HG03342 (cell line): ENCODE data around the gene PADI3.

ENCODE experiments used
- ATAC-seq: cut with Tn5 transposase; IDR thresholded peaks from one replicate; pipeline ENCODE4 v1.9.1; 2021; ENCODE audit warnings: mild to moderate bottlenecking, moderate library complexity; ENCODE audit not compliant: unreplicated experiment

Gene PADI3

DNA sequence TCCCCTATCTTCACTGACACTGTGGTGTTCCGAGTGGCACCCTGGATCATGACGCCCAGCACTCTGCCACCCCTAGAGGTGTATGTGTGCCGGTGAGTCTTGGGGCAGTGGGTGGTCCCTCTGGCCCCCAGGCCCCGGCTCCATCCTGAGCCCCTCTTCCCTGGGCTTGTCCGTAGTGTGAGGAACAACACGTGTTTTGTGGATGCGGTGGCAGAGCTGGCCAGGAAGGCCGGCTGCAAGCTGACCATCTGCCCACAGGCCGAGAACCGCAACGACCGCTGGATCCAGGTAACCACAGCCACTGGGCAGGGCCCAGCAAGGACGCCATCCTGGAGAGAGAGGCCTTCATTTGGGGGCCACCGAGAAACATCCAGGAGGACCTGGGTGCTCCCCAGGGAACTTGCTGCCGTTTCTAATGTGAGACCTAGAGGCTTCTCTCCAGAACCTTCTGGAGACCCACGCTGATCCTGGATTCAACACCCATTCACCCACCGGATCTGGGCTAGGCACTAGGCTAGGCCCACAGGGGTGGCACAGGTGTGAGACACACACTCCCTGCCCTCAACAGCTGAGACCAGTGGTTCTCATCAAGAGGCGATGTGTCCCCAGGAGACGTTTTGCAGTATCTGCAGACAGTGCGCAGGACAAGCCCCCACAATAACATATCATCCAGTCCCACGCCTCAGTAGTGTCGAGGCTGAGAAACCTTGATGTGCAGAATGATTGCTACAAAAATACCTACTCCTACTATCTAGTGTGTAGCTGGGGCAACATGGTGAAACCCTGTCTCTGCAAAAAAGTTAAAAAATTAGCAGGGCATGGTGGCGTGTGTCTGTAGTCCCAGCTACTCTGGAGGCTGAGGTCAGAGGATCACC lies 22.2 kb downstream of the PADI3 start:
- ATAC-seq: no peak

DNA sequence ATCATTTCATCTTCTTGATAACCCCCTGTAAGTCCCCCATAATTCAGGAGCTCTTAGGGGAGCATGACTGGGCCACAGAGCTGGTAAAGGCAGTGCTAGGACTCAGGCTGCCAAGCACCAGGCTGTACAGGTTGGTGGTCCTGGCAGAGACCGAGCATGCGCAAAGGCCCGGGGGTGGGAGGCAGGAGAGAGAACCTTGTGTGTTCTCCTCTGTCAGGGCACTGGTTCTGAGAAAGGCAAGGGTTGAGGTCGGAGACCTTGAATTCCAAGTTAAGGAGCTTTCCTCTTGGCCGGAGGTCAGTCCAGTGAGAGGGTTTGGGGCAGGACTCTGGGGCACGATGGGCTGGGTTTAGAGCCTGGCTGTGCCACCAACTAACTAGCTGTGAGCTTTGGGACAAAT lies 23.2 kb downstream of the PADI3 start:
- ATAC-seq: no peak

DNA sequence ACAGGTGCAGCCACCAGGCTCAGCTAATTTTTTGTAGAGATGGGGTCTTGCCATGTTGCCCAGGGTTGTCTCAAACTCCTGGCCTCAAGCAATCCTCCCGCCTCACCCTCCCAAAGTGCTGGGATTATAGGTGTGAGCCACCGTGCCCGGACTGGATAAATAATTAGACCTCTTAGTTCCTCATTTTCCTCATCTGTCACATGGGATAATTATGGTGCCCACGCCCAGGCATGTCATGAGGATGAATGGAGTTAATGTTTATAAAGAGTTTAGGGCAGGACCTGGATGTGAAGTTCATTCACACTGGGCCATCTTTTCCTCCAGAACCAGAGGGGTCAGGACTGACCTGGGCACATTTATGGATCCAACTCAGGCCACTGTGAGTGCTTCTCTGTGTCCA lies 23.7 kb downstream of the PADI3 start:
- no peak for ATAC-seq

DNA sequence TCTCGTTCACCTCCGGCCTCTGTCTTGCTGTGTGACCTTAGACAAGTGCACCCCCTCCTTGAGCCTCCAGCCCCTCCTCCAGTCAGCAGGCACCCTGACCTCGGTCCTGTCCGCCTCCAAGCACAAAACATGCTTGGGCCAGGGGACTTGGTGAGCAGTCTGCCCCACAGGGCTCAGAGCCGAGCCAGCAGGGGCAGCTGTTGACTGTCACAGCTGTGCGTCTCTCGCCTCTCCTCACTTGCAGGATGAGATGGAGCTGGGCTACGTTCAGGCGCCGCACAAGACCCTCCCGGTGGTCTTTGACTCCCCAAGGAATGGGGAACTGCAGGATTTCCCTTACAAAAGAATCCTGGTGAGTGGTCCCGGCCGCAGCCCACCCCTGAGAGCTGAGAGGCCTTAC lies 24.2 kb downstream of the PADI3 start:
- no peak for ATAC-seq

DNA sequence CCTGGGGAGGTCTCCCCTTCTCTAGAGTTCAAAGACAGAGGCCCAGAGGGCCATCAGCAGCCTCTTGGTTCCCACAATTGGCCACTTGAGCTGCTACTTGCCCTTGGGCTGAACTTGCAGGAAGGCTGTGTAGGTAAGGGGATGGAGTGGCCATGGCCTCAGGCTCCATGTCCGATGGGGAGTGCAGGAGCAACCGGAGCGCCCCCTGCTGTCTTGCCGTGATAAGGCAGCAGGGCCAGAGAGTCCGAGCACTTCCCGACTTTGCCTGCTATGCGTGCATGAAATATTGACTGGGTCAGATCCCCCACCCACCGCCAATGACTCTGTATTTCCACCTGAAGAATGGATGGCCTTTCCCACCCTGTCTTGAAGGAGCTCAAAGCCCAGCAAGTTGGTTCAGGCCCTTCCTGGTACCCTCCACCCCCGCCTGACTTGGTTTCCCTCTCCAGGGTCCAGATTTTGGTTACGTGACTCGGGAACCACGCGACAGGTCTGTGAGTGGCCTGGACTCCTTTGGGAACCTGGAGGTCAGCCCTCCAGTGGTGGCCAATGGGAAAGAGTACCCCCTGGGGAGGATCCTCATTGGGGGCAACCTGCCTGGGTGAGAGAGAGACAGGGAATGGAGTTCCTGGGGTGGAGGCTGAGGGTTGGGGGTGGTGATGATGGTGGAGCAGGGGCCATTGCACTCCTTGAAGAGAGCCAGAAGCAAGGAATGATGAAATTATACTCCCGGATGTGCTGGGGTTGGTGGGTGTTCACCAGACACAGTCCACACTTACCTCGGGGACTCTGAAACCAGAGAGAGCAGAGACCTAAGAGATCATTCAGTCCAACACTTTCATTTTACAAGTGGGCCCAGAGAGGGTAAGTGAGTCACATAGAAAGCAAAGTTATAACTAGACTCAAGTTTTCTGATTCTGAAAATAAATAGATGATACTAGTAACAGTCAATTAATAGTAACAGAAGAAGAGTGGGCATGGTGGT lies 25.6 kb downstream of the PADI3 start:
- no peak for ATAC-seq

DNA sequence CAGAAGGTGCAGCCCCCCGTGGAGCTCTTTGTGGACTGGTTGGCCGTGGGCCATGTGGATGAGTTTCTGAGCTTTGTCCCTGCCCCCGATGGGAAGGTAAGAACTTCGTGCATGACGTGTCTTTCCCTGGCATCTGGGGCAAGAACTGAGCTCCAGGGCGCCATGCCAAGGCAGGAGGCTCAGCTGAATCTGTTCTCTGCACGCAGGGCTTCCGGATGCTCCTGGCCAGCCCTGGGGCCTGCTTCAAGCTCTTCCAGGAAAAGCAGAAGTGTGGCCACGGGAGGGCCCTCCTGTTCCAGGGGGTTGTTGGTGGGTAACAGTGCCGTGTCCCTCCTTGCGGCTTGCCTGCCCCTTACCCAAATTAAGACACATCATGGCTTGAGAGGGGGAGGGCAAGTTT lies 27.7 kb downstream of the PADI3 start:
- ATAC-seq: no peak

DNA sequence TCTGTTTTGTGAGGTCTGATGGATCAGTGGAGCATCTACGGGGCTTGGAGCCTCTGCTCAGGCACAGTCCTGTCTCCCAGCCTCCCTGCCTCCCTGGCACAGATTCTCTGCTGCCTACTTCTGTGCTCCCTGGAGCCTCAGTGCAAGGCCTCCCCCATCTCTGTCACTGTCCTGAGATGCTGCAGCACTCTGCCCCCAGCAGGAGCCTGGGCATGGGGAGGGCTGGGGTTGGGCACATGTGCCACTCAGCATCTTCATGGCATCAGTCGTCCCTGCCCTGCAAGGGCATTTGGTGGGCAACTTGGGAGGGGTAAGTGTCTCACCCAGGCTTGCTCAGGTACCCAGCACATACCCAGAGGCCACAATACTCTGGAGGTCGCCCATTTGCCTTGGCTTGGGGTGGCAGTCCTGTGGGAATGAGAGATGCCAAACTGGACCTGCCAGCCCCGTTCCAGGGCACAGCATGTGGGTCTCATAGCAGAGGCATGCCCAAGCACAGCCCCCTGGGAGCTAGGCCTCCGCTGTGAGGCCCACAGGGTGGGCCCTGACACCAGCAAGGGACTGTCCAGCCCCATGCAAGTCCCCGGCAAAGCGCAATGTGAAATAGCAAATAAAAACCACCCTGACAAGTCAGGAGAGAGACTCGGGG lies 28.7 kb downstream of the PADI3 start:
- ATAC-seq: no peak

DNA sequence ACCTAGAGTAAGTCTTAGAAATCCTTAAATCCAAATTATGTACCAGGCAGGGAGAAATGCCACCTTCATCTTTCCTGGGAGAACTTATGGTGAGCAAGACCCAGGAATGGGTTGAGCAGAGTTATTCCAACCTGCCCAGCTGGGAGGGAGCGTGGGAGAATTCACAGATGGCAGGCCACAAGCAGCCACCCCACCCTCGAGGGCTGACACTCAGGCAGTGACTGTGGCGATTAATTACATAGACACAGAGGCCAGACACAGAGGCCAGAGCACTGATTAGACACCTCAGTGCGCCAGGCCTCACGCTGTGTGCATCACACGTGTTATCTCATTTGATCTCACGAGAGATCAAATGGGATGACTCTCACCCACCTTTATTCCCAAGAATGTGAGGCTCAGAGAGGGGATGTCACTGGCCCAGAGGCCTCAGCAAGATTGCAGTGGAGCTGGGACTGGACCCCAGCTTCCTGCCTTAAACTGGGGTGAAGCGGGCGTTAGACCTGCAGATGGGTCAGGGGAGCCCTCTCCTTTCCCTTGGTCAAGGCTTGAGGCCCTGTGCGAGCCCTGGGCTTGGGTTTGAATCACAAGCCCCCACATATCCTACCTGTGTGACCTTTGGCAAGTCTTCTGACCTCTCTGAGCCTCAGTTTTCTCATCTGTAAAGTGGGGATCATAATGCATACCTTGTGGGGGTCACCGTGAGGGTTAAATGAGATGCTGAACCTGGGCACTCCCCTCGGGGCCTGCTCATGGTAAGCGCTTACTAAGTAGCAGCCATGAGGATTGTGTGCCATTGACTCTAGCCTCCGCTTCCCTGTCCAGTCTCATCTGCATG lies 30.3 kb downstream of the PADI3 start:
- ATAC-seq: no peak

DNA sequence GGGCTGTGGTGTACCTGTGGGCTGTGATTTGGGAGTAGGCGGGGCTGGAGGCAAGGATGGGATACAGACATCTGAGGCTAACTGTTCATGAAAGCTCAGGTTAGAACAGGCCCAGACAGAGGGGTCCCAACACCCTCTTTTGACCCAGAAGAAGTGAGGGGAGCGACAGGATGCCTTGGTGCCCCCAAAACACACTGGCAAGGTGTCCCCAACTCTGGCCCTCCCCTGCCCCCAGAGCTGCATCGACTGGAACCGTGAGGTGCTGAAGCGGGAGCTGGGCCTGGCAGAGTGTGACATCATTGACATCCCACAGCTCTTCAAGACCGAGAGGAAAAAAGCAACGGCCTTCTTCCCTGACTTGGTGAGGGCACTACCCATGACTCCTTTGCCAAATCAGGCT lies 31.5 kb downstream of the PADI3 start:
- no peak for ATAC-seq

DNA sequence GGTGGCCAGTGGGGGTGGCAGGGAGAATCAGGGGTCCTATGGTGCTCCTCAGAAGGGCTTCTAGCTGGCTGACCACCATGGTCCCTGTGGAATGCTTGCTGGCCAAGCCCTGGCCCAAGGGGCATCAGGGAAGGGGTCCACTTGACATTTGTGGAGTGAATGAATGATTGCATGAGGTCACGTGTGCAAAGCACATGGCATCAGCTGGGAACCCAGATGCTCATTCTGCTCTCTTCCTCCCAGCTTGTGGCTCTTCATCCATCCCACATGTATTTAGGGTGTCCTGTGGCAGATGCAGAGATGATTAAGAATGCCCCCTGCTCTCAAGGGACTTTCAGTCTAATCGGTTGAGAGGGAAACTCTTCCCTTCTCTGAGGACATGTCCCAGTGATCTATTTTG lies 32.0 kb downstream of the PADI3 start:
- ATAC-seq: no peak

DNA sequence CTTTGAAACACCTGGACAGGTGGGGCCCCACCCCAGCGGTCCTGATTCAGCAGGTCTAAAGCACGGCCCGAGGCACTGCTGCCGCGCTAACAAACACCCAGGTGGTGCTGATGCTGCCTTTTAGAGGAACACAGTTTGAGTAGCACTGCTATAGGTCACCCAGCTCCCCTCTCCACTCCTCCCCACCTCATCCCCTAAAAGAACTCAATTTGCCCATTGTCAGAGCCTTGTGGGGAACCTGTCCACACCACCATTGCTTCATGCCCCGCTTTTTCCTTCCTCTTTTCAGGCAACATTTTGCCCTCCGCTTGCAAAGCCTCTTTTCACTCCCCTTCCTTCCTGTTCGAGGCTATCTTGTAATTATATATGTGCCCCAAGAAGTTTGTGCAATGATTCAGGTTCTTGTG lies 32.9 kb downstream of the PADI3 start:
- no peak for ATAC-seq

DNA sequence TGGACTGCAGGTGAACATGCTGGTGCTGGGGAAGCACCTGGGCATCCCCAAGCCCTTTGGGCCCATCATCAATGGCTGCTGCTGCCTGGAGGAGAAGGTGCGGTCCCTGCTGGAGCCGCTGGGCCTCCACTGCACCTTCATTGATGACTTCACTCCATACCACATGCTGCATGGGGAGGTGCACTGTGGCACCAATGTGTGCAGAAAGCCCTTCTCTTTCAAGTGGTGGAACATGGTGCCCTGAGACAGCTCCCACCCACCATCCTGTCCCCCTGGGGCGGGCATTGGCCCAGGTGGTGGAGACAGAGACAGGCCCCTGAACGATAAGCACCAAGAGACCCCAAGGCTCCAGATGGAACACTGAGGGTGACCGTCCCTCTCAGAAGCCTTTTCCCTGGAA lies 33.9 kb downstream of the PADI3 start:
- no peak for ATAC-seq

DNA sequence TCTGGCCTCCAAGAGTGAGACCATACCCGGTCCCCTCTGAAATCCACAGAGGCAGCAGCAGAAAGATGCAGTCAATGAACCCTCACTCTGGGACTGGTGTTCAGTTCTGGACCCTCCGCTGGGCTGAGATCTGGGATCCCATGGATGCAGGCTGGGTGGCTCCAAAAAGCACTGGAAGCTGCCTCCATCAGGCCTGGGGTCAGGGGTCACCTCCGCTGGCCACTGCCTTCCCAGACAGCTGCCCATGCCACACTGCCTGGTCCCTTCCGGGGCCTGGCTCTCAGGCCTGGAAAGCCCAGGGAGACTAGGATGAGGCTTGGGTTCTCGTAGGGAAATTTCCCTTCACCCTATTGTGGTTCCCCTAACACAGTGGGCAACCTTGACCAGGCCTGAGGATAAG lies 37.7 kb downstream of the PADI3 start:
- no peak for ATAC-seq

DNA sequence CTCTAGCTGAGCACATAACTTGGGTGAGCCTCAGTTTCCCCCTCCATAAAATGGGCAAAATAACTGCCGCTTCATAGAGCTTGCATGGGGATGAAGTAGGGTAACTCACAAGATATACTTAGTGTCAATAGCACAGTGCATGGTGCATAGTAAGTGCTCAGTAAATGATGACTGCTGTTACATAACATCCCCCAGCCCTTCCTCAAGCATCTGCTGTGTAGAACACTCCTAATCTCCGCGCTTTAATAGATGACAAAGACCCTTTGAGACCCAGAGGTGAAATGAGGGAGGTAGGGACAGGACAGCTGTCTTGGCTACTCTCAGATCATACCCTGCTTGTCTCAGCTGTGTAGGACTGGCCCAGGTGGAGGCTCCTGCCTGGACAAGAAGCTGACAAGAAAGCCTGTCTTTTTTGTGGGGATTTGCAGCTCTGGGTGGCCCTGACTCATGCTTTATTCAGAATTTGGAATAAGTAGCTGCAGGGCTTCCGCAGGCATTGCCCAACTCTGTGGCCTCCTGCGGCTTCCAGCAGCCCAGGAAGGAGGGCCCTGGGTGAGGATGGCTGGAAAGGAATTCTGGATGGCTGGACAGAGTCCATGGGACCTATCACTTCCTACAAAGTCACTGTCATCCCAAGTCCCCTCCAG lies 38.4 kb downstream of the PADI3 start:
- no peak for ATAC-seq

DNA sequence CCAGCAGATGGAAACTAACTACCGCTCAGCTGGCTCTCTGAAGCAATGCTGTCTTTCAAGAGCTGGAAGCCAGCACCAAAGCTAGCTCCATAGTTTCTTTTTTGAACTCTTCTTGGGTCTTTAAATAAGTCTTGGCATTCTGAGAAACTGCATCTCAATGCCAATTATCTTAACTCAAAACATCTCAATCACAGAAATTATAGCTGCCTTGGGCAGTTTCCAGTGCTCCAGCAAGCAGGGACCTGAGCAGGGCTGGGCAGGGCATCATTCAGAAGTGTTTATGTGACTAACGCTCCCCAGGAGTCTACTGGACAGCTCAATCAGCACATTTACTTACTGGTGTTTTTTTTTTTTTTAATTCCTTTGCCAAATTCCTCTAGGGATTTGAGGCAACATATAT lies 40.8 kb downstream of the PADI3 start:
- ATAC-seq: no peak

DNA sequence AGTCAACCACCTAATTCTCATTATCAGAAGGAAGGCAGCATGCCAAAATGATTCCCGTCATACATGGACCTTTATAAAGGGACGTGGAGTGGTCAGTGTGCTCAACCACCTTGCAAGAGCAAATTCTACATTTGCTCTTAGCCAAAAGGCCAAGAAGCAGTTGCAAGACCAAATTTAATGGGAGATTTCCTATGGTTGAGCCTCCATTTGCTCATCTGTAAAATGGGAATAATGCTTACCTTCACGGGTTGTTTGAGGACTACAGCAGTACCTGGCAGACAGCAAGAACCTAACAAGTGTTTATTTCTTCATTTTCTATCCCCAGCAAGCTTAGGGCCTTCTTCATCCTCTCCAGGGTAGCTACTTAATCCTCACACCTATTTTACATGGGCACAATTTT lies 41.7 kb downstream of the PADI3 start:
- no peak for ATAC-seq

DNA sequence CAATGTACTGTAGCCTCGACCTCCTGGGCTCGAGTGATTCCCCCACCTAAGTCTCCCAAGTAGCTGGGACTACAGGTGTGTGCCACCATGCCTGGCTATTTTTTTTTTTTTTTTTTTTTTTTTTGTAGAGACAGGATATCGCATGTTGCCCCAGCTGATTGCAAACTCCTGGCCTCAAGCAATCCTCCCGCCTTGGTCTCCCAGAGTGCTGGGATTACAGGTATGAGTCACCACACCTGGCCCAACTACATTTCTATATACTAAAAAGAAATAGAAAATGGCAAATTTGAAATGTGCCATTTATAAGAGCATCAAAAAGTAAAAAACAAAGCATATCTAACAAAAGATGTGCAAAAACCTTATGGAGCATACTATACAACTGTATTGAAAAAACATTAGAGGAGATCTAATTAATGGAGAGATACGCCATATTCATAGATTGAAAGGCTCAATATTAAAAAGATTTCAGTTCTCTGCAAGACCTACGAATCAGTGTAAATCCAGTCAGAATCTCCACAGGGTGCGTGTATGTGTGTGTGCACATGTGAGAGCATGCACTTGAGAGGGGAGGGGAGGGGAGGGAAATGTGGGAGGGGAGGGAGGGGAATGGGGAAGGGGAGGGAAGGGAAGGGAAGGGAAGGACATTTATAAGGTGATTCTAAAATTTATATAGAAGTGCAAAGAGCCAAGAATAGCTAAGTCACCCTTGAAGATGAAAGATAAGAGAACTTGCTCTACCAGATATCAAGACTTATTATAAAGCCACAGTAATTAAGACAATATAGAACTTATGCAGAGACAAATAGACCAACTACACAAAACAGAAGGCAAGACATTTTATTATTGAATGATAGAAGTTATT lies 43.6 kb downstream of the PADI3 start:
- no peak for ATAC-seq

DNA sequence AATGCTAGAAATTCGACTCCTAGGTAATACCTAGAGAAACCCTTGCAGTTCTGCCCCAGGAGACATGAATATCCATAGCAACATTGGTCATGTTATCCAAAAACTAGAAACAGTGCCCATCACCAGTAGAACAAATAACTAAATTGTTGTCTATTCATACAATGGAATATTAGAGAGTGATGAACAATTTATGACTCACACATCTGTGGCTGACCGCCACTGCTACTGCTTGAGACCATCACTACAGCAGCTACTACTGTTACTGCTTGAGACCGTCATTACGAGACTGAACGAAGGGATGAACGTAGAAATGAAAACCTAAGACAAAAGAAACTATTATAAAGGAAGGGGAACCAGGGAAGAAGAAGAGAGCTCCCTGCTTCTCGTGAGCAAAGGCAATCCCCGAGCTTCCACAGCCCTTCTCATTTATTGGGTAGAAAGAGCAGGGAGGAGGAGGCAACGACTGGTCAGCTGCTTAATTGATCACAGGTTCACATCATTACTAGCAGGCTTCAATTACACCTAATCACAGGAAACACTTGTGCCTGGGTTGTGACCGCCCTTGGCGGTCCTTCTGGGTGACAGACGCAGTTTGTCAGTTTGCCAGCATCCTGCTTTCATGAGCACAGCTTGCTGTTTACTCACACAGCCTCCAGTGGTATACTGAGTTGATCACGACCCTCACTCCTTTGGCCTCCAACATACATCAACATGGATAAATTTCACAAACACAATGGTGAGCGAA lies 45.0 kb downstream of the PADI3 start:
- no peak for ATAC-seq
